Keratinocyte (primary cell): ENCODE results near the gene LRRC28. TPM values are rescaled to one million over a fixed set of nuclear protein-coding genes. Genes with fewer than 3 reads are reported as not detected.

Experiments used
- DNase-seq: peaks from one replicate; pipeline ENCODE4 v3.0.0-alpha.2; 2011; ENCODE audit warnings: low read depth, missing footprints, low spot score
- FAIRE-seq: peaks from 2 replicates; lab custom pipeline; 2011; peaks lifted over from hg19 to GRCh38; lab: Jason Lieb, UNC
- H2AFZ ChIP-seq: 2 replicates; pipeline ENCODE4 v1.6.0; 2012; ENCODE audit warnings: low read length, control low read depth, inconsistent platforms; ENCODE audit not compliant: control insufficient read depth
- H3K27ac ChIP-seq: 2 replicates; pipeline ENCODE4 v1.5.1; 2011; ENCODE audit warnings: low read length; ENCODE audit not compliant: control insufficient read depth, insufficient read depth
- H3K27me3 ChIP-seq: 3 replicates; pipeline ENCODE4 v1.6.0; 2011; ENCODE audit warnings: low read length; ENCODE audit not compliant: control insufficient read depth, insufficient read depth; ENCODE audit errors: extremely low read depth
- H3K36me3 ChIP-seq, 2 experiments: 2 replicates in 1 of 2; 3 replicates in 1 of 2; pipeline ENCODE4 v1.5.1; 2011; ENCODE audit warnings: low read length in 2 of 2, mild to moderate bottlenecking in 1 of 2; ENCODE audit not compliant: control insufficient read depth in 2 of 2, insufficient read depth in 2 of 2; ENCODE audit errors: extremely low read depth in 1 of 2
- H3K4me1 ChIP-seq: 3 replicates; pipeline ENCODE4 v1.5.1; 2011; ENCODE audit warnings: low read length; ENCODE audit not compliant: control insufficient read depth, insufficient read depth; ENCODE audit errors: extremely low read depth
- H3K4me2 ChIP-seq: 3 replicates; pipeline ENCODE4 v1.6.0; 2011; ENCODE audit warnings: low read depth, low read length; ENCODE audit not compliant: control insufficient read depth, insufficient read depth; ENCODE audit errors: extremely low read depth
- H3K4me3 ChIP-seq, 3 experiments: fragments of 200-600 bp in 1 of 3; sonication (generic) in 1 of 3; 2 replicates in 2 of 3; 3 replicates in 1 of 3; pipeline ENCODE4 v1.5.1; 2011 to 2016; ENCODE audit warnings: low read length in 3 of 3, mild to moderate bottlenecking in 3 of 3, control low read depth in 2 of 3, inconsistent platforms in 1 of 3, low read depth in 1 of 3, mixed read lengths in 1 of 3, mixed run types in 1 of 3, moderate library complexity in 1 of 3; ENCODE audit not compliant: control insufficient read depth in 2 of 3, insufficient read depth in 2 of 3; ENCODE audit errors: extremely low read depth in 1 of 3
- H3K79me2 ChIP-seq: 2 replicates; pipeline ENCODE4 v1.6.0; 2012; ENCODE audit warnings: low read length; ENCODE audit not compliant: control insufficient read depth, insufficient read depth
- H3K9ac ChIP-seq: 3 replicates; pipeline ENCODE4 v1.6.0; 2011; ENCODE audit warnings: low read length; ENCODE audit not compliant: control insufficient read depth, insufficient read depth; ENCODE audit errors: extremely low read depth
- H3K9me1 ChIP-seq: 3 replicates; pipeline ENCODE4 v1.6.0; 2011; ENCODE audit warnings: low read length; ENCODE audit not compliant: control insufficient read depth, insufficient read depth; ENCODE audit errors: extremely low read depth
- H3K9me3 ChIP-seq: 2 replicates; pipeline ENCODE4 v1.5.1; 2012; ENCODE audit warnings: low read depth, low read length; ENCODE audit not compliant: control insufficient read depth
- H4K20me1 ChIP-seq: 3 replicates; pipeline ENCODE4 v1.6.0; 2011; ENCODE audit warnings: low read length; ENCODE audit not compliant: control insufficient read depth, insufficient read depth; ENCODE audit errors: extremely low read depth
- EZH2 ChIP-seq: IDR thresholded peaks from one replicate; pipeline ENCODE4 v1.6.1; 2012; ENCODE audit warnings: inconsistent platforms, mild to moderate bottlenecking, low read length, moderate library complexity
- dilution Hi-C: fragments of 300-500 bp; cut with MboI; formaldehyde crosslinking; loops from one replicate; pipeline ENCODE4 v1.7.0; 2020; ENCODE audit warnings: low sequenced_read_pairs; ENCODE audit not compliant: extremely low pct_ligation_motif_present
- polyA plus RNA-seq, 5 experiments: library from polyadenylated mRNA; depleted of rRNA in 3 of 5; stranded (reverse) in 3 of 5; stranded (forward) in 1 of 5; unstranded in 1 of 5; fragments of >200 nt; gene quantifications; 1 replicate in 1 of 5; 2 replicates in 3 of 5; 3 replicates in 1 of 5; pipeline versions ENCODE4 v1.2.1 to v1.2.3, GENCODE V29; 2011 to 2012; ENCODE audit warnings: missing spikeins in 2 of 5, low read depth in 1 of 5, low replicate concordance in 1 of 5
- TF ChIP-seq, protein P1 (sequence below), 3 experiments: IDR thresholded peaks in 1 of 3; conservative IDR thresholded peaks in 1 of 3; optimal IDR thresholded peaks in 1 of 3; 2 replicates in 2 of 3; 3 replicates in 1 of 3; pipeline versions ENCODE3 to v1.5.1; 2011; ENCODE audit warnings: low read length in 3 of 3, mild to moderate bottlenecking in 3 of 3, moderate library complexity in 2 of 3, control low read depth in 1 of 3, inconsistent platforms in 1 of 3; ENCODE audit not compliant: insufficient read depth in 2 of 3; ENCODE audit errors: extremely low read depth in 1 of 3

LRRC28 gene
- polyA plus RNA-seq, 1 donor (not counting 4 experiments of a cell fraction or from before 2014, with no cell fraction given), result 25.1 TPM

DNA sequence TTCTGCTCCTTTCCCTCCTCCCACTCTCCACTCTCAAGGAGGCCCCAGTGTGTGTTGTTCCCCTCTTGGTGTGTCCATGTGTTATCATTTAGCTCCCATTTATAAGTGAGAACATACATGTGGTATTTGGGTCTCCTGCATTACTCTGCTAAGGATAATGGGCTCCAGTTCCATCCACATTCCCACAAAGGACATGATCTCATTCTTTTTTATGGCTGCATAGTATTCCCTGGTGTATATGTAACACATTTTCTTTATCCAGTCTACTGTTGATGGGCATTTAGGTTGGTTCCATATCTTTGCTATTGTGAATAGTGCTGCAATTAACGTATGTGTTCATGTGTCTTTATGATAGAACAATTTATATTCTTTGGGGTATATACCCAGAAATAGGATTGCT is 170.5 kb downstream of the LRRC28 start:
- no peaks in the 10 kb centered on the region for H3K36me3 ChIP-seq
- H3K27ac ChIP-seq, result no peak overlapping the region
- TF ChIP-seq, protein P1, sequence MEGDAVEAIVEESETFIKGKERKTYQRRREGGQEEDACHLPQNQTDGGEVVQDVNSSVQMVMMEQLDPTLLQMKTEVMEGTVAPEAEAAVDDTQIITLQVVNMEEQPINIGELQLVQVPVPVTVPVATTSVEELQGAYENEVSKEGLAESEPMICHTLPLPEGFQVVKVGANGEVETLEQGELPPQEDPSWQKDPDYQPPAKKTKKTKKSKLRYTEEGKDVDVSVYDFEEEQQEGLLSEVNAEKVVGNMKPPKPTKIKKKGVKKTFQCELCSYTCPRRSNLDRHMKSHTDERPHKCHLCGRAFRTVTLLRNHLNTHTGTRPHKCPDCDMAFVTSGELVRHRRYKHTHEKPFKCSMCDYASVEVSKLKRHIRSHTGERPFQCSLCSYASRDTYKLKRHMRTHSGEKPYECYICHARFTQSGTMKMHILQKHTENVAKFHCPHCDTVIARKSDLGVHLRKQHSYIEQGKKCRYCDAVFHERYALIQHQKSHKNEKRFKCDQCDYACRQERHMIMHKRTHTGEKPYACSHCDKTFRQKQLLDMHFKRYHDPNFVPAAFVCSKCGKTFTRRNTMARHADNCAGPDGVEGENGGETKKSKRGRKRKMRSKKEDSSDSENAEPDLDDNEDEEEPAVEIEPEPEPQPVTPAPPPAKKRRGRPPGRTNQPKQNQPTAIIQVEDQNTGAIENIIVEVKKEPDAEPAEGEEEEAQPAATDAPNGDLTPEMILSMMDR (optimal IDR thresholded peaks at IDR 0.05 in 1 of 3, IDR thresholded peaks at IDR 0.05 in 1 of 3, conservative IDR thresholded peaks at IDR 0.05 in 1 of 3; ENCODE audit: extremely low read depth in 1 of 3, insufficient read depth in 2 of 3, low read length in 3 of 3), result no peak
- no peak for TF ChIP-seq EZH2
- no peaks in the 10 kb centered on the region for H3K9me1 ChIP-seq
- H3K9ac ChIP-seq, result no peak overlapping the region
- H3K9me3 ChIP-seq, result no peaks in the 10 kb centered on the region
- H4K20me1 ChIP-seq, result no peaks in the 10 kb centered on the region
- H3K4me3 ChIP-seq, result no peak overlapping the region
- FAIRE-seq (no peak), DNase-seq (no peak)
- peaks cover 20% of the 10 kb centered on the region for H3K4me1 ChIP-seq
- dilution Hi-C loops, result no loop called here
- no peak overlapping the region for H3K4me2 ChIP-seq
- H3K27me3 ChIP-seq, result no peaks in the 10 kb centered on the region
- no peak overlapping the region for H2AFZ ChIP-seq
- H3K79me2 ChIP-seq, result no peaks in the 10 kb centered on the region

DNA sequence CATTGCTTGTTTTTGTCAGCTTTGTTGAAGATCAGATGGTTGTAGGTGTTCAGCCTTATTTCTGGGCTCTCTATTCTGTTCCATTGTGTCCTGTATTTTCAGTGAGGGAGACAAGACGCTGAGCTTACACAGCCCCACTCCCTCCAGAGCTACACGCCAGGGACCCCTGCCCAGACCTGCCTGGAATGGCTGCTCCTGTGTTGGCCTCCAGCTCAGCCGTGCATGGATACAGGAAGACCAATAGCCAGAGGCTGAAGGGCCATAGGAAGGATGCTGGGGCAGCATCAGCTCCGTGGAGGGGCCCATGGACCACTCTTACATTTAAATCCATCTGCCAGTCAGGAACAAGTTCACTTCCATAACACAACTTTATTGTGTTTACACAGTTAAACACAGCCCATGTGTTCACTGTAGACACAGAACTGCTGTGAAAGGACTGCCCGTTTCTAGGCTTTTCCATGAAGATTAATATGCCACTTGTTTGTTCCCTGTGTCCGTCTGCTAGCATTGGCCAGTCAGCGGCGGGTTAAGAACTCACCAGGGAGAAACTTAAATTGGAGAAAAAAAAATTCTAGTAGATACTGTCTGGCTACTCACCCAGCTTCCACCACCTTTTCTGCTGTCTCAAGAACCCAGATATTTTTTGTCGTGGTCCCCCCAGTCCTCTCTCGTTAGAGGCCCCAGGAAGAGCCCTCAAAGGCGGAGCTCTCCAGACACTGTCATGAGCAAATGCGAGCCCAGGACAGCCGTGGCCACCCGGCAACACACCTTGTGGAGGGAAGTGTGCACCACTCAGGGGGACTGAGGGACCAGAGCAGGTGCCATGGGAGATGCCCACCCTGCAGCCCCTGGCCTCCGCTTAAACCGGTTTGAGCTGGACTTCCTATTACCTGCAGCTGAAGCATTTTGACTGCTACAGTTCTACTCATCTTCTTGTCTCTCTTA is 172.2 kb downstream of the LRRC28 start:
- Histone ChIP-seq H3K27me3 (no peaks in the 10 kb centered on the region), H4K20me1 (no peaks in the 10 kb centered on the region), H3K4me3 (no peak overlapping the region), H3K9me3 (no peaks in the 10 kb centered on the region), H3K79me2 (no peaks in the 10 kb centered on the region), H3K36me3 (no peaks in the 10 kb centered on the region), H3K9me1 (no peaks in the 10 kb centered on the region), H3K9ac (no peak overlapping the region), H3K4me2 (no peak overlapping the region), H3K27ac (no peak overlapping the region), H2AFZ (no peak overlapping the region), H3K4me1 (peaks cover 20% of the 10 kb centered on the region)
- FAIRE-seq (no peak), DNase-seq (no peak)
- dilution Hi-C loops, result no loop called here
- no peak for TF ChIP-seq EZH2
- TF ChIP-seq, protein P1 (optimal IDR thresholded peaks at IDR 0.05 in 1 of 3, IDR thresholded peaks at IDR 0.05 in 1 of 3, conservative IDR thresholded peaks at IDR 0.05 in 1 of 3; ENCODE audit: extremely low read depth in 1 of 3, insufficient read depth in 2 of 3, low read length in 3 of 3), result no peak
